Karpas-422 (cell line): Measurements from ENCODE around the gene ZBTB17. TPM values are rescaled to one million over a fixed set of nuclear protein-coding genes. Genes with fewer than 3 reads are reported as not detected.
"Not testable (repeated sequence)": the region's sequence is repeated elsewhere in the genome, so short reads cannot be mapped to it uniquely, and the experiment has no call there.

Experiments
- DNase-seq: peaks from one replicate; pipeline ENCODE4 v3.0.0-alpha.2; 2015
- H2AFZ ChIP-seq: fragments of 200-600 bp; sonication (generic); 2 replicates; pipeline ENCODE4 v1.6.1; 2014; ENCODE audit warnings: antibody characterized with exemption, low read length, mixed read lengths
- H3K27ac ChIP-seq: fragments of 200-600 bp; sonication (generic); 2 replicates; pipeline ENCODE4 v1.5.1; 2014; ENCODE audit warnings: mild to moderate bottlenecking, low read length, moderate library complexity
- H3K27me3 ChIP-seq: fragments of 200-600 bp; sonication (generic); 2 replicates; pipeline ENCODE4 v1.6.1; 2014; ENCODE audit warnings: low read length, mixed read lengths
- H3K36me3 ChIP-seq: fragments of 200-600 bp; sonication (generic); 2 replicates; pipeline ENCODE4 v1.6.1; 2014; ENCODE audit warnings: low read length, mixed read lengths; ENCODE audit not compliant: insufficient read depth
- H3K4me1 ChIP-seq: fragments of 200-600 bp; sonication (generic); 2 replicates; pipeline ENCODE4 v1.6.1; 2014; ENCODE audit warnings: mild to moderate bottlenecking, low read length, mixed read lengths
- H3K4me2 ChIP-seq: fragments of 200-600 bp; sonication (generic); 2 replicates; pipeline ENCODE4 v1.6.1; 2014; ENCODE audit warnings: low read length, low read depth, mild to moderate bottlenecking; ENCODE audit not compliant: poor library complexity, severe bottlenecking
- H3K4me3 ChIP-seq: fragments of 200-600 bp; sonication (generic); 2 replicates; pipeline ENCODE4 v1.5.1; 2014; ENCODE audit warnings: mild to moderate bottlenecking, antibody characterized with exemption, low read length, mixed read lengths
- H3K79me2 ChIP-seq: fragments of 200-600 bp; sonication (generic); 2 replicates; pipeline ENCODE4 v1.6.1; 2014; ENCODE audit warnings: mild to moderate bottlenecking, low read length, mixed read lengths
- H3K9ac ChIP-seq: fragments of 200-600 bp; sonication (generic); 2 replicates; pipeline ENCODE4 v1.6.0; 2014; ENCODE audit warnings: low read length
- H3K9me2 ChIP-seq: fragments of 200-600 bp; sonication (generic), shearing (Covaris generic); replicated peaks from 2 replicates; pipeline ENCODE4 v1.6.0; 2014; ENCODE audit warnings: mild to moderate bottlenecking, low read length, moderate library complexity; ENCODE audit not compliant: insufficient read depth
- H3K9me3 ChIP-seq: fragments of 300-700, 200-600 bp; sonication (generic); 2 replicates; pipeline ENCODE4 v1.6.1; 2014; ENCODE audit warnings: low read length, mixed read lengths
- H4K20me1 ChIP-seq: fragments of 200-600 bp; sonication (generic); 2 replicates; pipeline ENCODE4 v1.6.1; 2014; ENCODE audit warnings: mild to moderate bottlenecking, antibody characterized with exemption, low read length, low read depth; ENCODE audit not compliant: insufficient read depth
- total RNA-seq: library from RNA; depleted of rRNA; stranded (reverse); fragments of >200 nt; shearing (Covaris generic); gene quantifications from 2 replicates; pipeline ENCODE4 v1.2.3, GENCODE V29; 2014; ENCODE audit warnings: low replicate concordance

Gene ZBTB17
- total RNA-seq, 1 experiment from 2014 or later = 25.9 TPM

- Histone ChIP-seq H3K9ac (no peak overlapping the region), H3K79me2 (peaks cover 24% of the 10 kb centered on the region), H2AFZ (no peak overlapping the region), H3K27ac (no peak overlapping the region), H3K27me3 (no peaks in the 10 kb centered on the region), H3K9me2 (no peaks in the 10 kb centered on the region), H3K4me1 (peaks cover 19% of the 10 kb centered on the region), H4K20me1 (no peaks in the 10 kb centered on the region), H3K4me3 (no peak overlapping the region), H3K4me2 (peak overlapping the region; percentile 37), H3K36me3 (peaks cover 20% of the 10 kb centered on the region), H3K9me3 (no peaks in the 10 kb centered on the region)
- DNase-seq = no peak
Observed at GRCh38 chr1:15915991-15916390, 59.9 kb downstream of the ZBTB17 start.

GRCh38 chr1:15913607-15914006 lies 62.3 kb downstream of the ZBTB17 start:
- H3K9me3 ChIP-seq, H2AFZ ChIP-seq, H4K20me1 ChIP-seq, H3K27me3 ChIP-seq, H3K4me2 ChIP-seq, H3K9me2 ChIP-seq, H3K27ac ChIP-seq, H3K4me3 ChIP-seq, H3K9ac ChIP-seq, DNase-seq: not testable (repeated sequence)
- Histone ChIP-seq H3K79me2 (peaks cover 33% of the 10 kb centered on the region), H3K36me3 (peaks cover 20% of the 10 kb centered on the region), H3K4me1 (peaks cover 19% of the 10 kb centered on the region)

- H3K27ac ChIP-seq = no peak overlapping the region
- no peak overlapping the region for H3K4me2 ChIP-seq
- no peaks in the 10 kb centered on the region for H3K9me3 ChIP-seq
- H2AFZ ChIP-seq = no peak overlapping the region
- peaks cover 43% of the 10 kb centered on the region for H3K79me2 ChIP-seq
- H3K4me1 ChIP-seq = peaks cover 16% of the 10 kb centered on the region
- no peak overlapping the region for H3K9ac ChIP-seq
- H3K9me2 ChIP-seq = no peaks in the 10 kb centered on the region
- no peak overlapping the region for H3K4me3 ChIP-seq
- no peaks in the 10 kb centered on the region for H4K20me1 ChIP-seq
- no peak for DNase-seq
- no peaks in the 10 kb centered on the region for H3K27me3 ChIP-seq
- H3K36me3 ChIP-seq = peaks cover 18% of the 10 kb centered on the region
Observed at GRCh38 chr1:15911927-15912326, 64.0 kb downstream of the ZBTB17 start.

- Histone ChIP-seq H3K4me1 (peaks cover 8% of the 10 kb centered on the region), H3K27me3 (no peaks in the 10 kb centered on the region), H3K36me3 (peaks cover 17% of the 10 kb centered on the region), H2AFZ (no peak overlapping the region), H4K20me1 (no peaks in the 10 kb centered on the region), H3K79me2 (peaks cover 46% of the 10 kb centered on the region), H3K9me2 (no peaks in the 10 kb centered on the region), H3K4me3 (no peak overlapping the region), H3K9ac (no peak overlapping the region), H3K4me2 (no peak overlapping the region), H3K27ac (no peak overlapping the region), H3K9me3 (no peaks in the 10 kb centered on the region)
- DNase-seq = no peak
Observed at GRCh38 chr1:15911141-15911540, 64.8 kb downstream of the ZBTB17 start.

- Histone ChIP-seq H3K4me1 (no peaks in the 10 kb centered on the region), H3K9me2 (no peaks in the 10 kb centered on the region), H3K4me3 (no peak overlapping the region), H3K9ac (no peak overlapping the region), H3K27ac (no peak overlapping the region), H3K4me2 (no peak overlapping the region), H3K79me2 (peaks cover 55% of the 10 kb centered on the region), H4K20me1 (no peaks in the 10 kb centered on the region), H3K36me3 (peaks cover 17% of the 10 kb centered on the region), H3K9me3 (no peaks in the 10 kb centered on the region), H3K27me3 (no peaks in the 10 kb centered on the region), H2AFZ (no peak overlapping the region)
- DNase-seq = no peak
Observed at GRCh38 chr1:15908597-15908996, 67.3 kb downstream of the ZBTB17 start.

- H3K27me3 ChIP-seq = no peaks in the 10 kb centered on the region
- H3K9ac ChIP-seq = no peak overlapping the region
- no peak for DNase-seq
- no peaks in the 10 kb centered on the region for H4K20me1 ChIP-seq
- no peaks in the 10 kb centered on the region for H3K36me3 ChIP-seq
- H3K4me1 ChIP-seq = no peaks in the 10 kb centered on the region
- no peaks in the 10 kb centered on the region for H3K9me2 ChIP-seq
- no peaks in the 10 kb centered on the region for H3K9me3 ChIP-seq
- H3K4me2 ChIP-seq = no peak overlapping the region
- H3K27ac ChIP-seq = no peak overlapping the region
- peaks cover 82% of the 10 kb centered on the region for H3K79me2 ChIP-seq
- no peak overlapping the region for H3K4me3 ChIP-seq
- H2AFZ ChIP-seq = no peak overlapping the region
Observed at GRCh38 chr1:15902882-15903281, 73.0 kb downstream of the ZBTB17 start.

- Histone ChIP-seq H3K9me3 (no peaks in the 10 kb centered on the region), H3K36me3 (no peaks in the 10 kb centered on the region), H3K9me2 (no peaks in the 10 kb centered on the region), H3K9ac (no peak overlapping the region), H3K4me2 (no peak overlapping the region), H3K79me2 (peaks cover 86% of the 10 kb centered on the region), H3K27me3 (no peaks in the 10 kb centered on the region), H3K27ac (no peak overlapping the region), H2AFZ (no peak overlapping the region), H3K4me1 (no peaks in the 10 kb centered on the region), H4K20me1 (no peaks in the 10 kb centered on the region), H3K4me3 (no peak overlapping the region)
- DNase-seq = no peak
Observed at GRCh38 chr1:15900662-15901279, 75.1 kb downstream of the ZBTB17 start.

- Histone ChIP-seq H3K4me3 (no peak overlapping the region), H3K27me3 (no peaks in the 10 kb centered on the region), H3K4me1 (no peaks in the 10 kb centered on the region), H3K9ac (no peak overlapping the region), H3K9me3 (no peaks in the 10 kb centered on the region), H3K36me3 (no peaks in the 10 kb centered on the region), H3K79me2 (peaks cover 90% of the 10 kb centered on the region), H2AFZ (no peak overlapping the region), H3K4me2 (no peak overlapping the region), H3K9me2 (no peaks in the 10 kb centered on the region), H3K27ac (no peak overlapping the region), H4K20me1 (no peaks in the 10 kb centered on the region)
- DNase-seq = no peak
Observed at GRCh38 chr1:15899266-15899665, 76.6 kb downstream of the ZBTB17 start.
